GM19023 (cell line): ENCODE results near the gene PDZRN4.
"Not testable (repeated sequence)": the region's sequence is repeated elsewhere in the genome, so short reads cannot be mapped to it uniquely, and the experiment has no call there.

Experiments used
- ATAC-seq: cut with Tn5 transposase; IDR thresholded peaks from one replicate; pipeline ENCODE4 v1.9.1; 2021; ENCODE audit warnings: mild to moderate bottlenecking, moderate library complexity; ENCODE audit not compliant: unreplicated experiment

The PDZRN4 gene

GRCh38 chr12:41280341-41281095, 92.4 kb downstream of the PDZRN4 start:
- not testable (repeated sequence) for ATAC-seq

GRCh38 chr12:41285470-41285869, 97.3 kb downstream of the PDZRN4 start:
- ATAC-seq, result not testable (repeated sequence)

GRCh38 chr12:41286426-41286825, 98.3 kb downstream of the PDZRN4 start:
- ATAC-seq, result no peak

- ATAC-seq, result no peak
These were observed 99.5 kb downstream of the PDZRN4 start for GRCh38 chr12:41287500-41288141.

GRCh38 chr12:41288142-41288811, 100.2 kb downstream of the PDZRN4 start:
- no peak for ATAC-seq

- ATAC-seq, result no peak
These were observed 101.4 kb downstream of the PDZRN4 start for GRCh38 chr12:41289501-41289900.

- ATAC-seq, result no peak
These were observed 104.9 kb downstream of the PDZRN4 start for GRCh38 chr12:41293011-41293410.

GRCh38 chr12:41293461-41293860, 105.3 kb downstream of the PDZRN4 start:
- ATAC-seq, result no peak

GRCh38 chr12:41302979-41303403, 114.9 kb downstream of the PDZRN4 start:
- no peak for ATAC-seq

- no peak for ATAC-seq
These were observed 116.4 kb downstream of the PDZRN4 start for GRCh38 chr12:41304526-41304925.

- ATAC-seq, result no peak
These were observed 122.2 kb downstream of the PDZRN4 start for GRCh38 chr12:41310367-41310766.

- ATAC-seq, result no peak
These were observed 123.8 kb downstream of the PDZRN4 start for GRCh38 chr12:41311883-41312282.

GRCh38 chr12:41312451-41312850, 124.3 kb downstream of the PDZRN4 start:
- not testable (repeated sequence) for ATAC-seq

- no peak for ATAC-seq
These were observed 137.2 kb downstream of the PDZRN4 start for GRCh38 chr12:41325336-41325735.

- ATAC-seq, result no peak
These were observed 139.2 kb downstream of the PDZRN4 start for GRCh38 chr12:41327096-41327895.

- ATAC-seq, result no peak
These were observed 145.9 kb downstream of the PDZRN4 start for GRCh38 chr12:41333974-41334373.

GRCh38 chr12:41334390-41334789, 146.3 kb downstream of the PDZRN4 start:
- ATAC-seq, result no peak

GRCh38 chr12:41336041-41336549, 148.0 kb downstream of the PDZRN4 start:
- ATAC-seq, result no peak

GRCh38 chr12:41339784-41340183, 151.7 kb downstream of the PDZRN4 start:
- ATAC-seq, result no peak

GRCh38 chr12:41344776-41345470, 156.8 kb downstream of the PDZRN4 start:
- ATAC-seq, result no peak
